Measurements from ENCODE around the gene ZFAND3. TPM values are rescaled to one million over a fixed set of nuclear protein-coding genes. Genes with fewer than 3 reads are reported as not detected.

ZFAND3 gene
- polyA plus RNA-seq, 3 donors, result 11.5 to 21.1 (median 11.7) TPM

DNA sequence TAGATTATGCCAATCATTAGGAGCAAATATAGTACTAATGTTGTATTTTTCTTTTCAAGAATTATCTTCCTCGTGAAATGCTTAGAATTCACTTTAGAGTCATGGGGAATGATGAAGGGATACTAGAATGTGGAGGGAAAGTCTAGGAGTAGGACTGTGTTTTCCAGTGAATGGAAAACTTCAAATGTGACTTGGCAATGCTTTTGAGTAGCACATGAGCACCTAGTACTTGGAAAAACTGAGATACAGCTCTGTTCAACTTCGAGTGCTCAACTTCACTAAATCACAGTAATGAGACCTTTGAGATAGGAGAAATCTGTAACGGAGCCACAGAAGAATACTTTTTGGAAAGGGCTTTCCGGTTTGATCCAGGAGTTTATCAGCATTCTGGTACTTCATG is 272.9 kb downstream of the ZFAND3 start:
- Histone ChIP-seq H4K20me1 (ENCODE audit: insufficient read depth, low read length) (peaks cover 99% of the 10 kb centered on the region), H3K9me3 (replicated peaks in 1 of 2; ENCODE audit: control insufficient read depth in 1 of 2, insufficient read depth in 1 of 2, low read length in 2 of 2) (no peaks in the 10 kb centered on the region), H3K27me3 (ENCODE audit: control insufficient read depth in 2 of 2, insufficient read depth in 2 of 2, low read length in 2 of 2) (no peaks in the 10 kb centered on the region), H3K4me1 (ENCODE audit: control insufficient read depth in 1 of 2, insufficient read depth in 2 of 2, low read length in 2 of 2) (no peaks in the 10 kb centered on the region), H3K27ac (ENCODE audit: low read depth in 1 of 2, low read length in 2 of 2) (no peak overlapping the region), H2AFZ (ENCODE audit: insufficient read depth, low read depth, low read length, poor library complexity, severe bottlenecking) (no peak overlapping the region), H3K9ac (ENCODE audit: insufficient read depth, low read length, poor library complexity, severe bottlenecking) (no peak overlapping the region), H3K4me3 (replicated peaks in 1 of 3; ENCODE audit: low read depth in 2 of 3, low read length in 3 of 3) (no peak overlapping the region), H3K79me2 (ENCODE audit: insufficient read depth, low read length) (peaks cover 4% of the 10 kb centered on the region), H3K36me3 (replicated peaks in 1 of 2; ENCODE audit: control insufficient read depth in 1 of 2, insufficient read depth in 2 of 2, low read length in 2 of 2) (peaks cover 0 to 17% of the 10 kb centered on the region in 2 donors), H3K4me2 (replicated peaks; ENCODE audit: extremely low read depth, low read length, poor library complexity, severe bottlenecking) (no peak overlapping the region)
- no peaks in the 10 kb centered on the region for H3K9me3 Mint-ChIP-seq
- peaks cover 17 to 32% of the 10 kb centered on the region in 2 donors for H3K36me3 Mint-ChIP-seq
- H3K4me1 Mint-ChIP-seq, result peaks cover 14% of the 10 kb centered on the region
- 100% methylated on average over 1 of the region's 4 CpGs for WGBS (ENCODE audit: insufficient coverage)
- DNase-seq, result no peak
- TF ChIP-seq, protein P1, sequence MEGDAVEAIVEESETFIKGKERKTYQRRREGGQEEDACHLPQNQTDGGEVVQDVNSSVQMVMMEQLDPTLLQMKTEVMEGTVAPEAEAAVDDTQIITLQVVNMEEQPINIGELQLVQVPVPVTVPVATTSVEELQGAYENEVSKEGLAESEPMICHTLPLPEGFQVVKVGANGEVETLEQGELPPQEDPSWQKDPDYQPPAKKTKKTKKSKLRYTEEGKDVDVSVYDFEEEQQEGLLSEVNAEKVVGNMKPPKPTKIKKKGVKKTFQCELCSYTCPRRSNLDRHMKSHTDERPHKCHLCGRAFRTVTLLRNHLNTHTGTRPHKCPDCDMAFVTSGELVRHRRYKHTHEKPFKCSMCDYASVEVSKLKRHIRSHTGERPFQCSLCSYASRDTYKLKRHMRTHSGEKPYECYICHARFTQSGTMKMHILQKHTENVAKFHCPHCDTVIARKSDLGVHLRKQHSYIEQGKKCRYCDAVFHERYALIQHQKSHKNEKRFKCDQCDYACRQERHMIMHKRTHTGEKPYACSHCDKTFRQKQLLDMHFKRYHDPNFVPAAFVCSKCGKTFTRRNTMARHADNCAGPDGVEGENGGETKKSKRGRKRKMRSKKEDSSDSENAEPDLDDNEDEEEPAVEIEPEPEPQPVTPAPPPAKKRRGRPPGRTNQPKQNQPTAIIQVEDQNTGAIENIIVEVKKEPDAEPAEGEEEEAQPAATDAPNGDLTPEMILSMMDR (IDR thresholded peaks at IDR 0.05), result no peak
- intact Hi-C loops (cut with micrococcal nuclease), result loop anchor here in 1 of 2 donors (5.0 kb wide), 1 partner anchor 230 kb away; no protein-coding TSS in a partner anchor
- no peaks in the 10 kb centered on the region for H3K27me3 Mint-ChIP-seq (ENCODE audit: low read depth in 3 of 3)
- H3K27ac Mint-ChIP-seq, result no peak overlapping the region
- no peak overlapping the region for H3K4me3 Mint-ChIP-seq

- Histone ChIP-seq H3K9me3 (replicated peaks in 1 of 2; ENCODE audit: control insufficient read depth in 1 of 2, insufficient read depth in 1 of 2, low read length in 2 of 2) (no peaks in the 10 kb centered on the region), H3K79me2 (ENCODE audit: insufficient read depth, low read length) (peaks cover 4% of the 10 kb centered on the region), H3K4me1 (ENCODE audit: control insufficient read depth in 1 of 2, insufficient read depth in 2 of 2, low read length in 2 of 2) (no peaks in the 10 kb centered on the region), H3K27me3 (ENCODE audit: control insufficient read depth in 2 of 2, insufficient read depth in 2 of 2, low read length in 2 of 2) (no peaks in the 10 kb centered on the region), H3K27ac (ENCODE audit: low read depth in 1 of 2, low read length in 2 of 2) (no peak overlapping the region), H2AFZ (ENCODE audit: insufficient read depth, low read depth, low read length, poor library complexity, severe bottlenecking) (no peak overlapping the region), H4K20me1 (ENCODE audit: insufficient read depth, low read length) (peaks cover 99% of the 10 kb centered on the region), H3K36me3 (replicated peaks in 1 of 2; ENCODE audit: control insufficient read depth in 1 of 2, insufficient read depth in 2 of 2, low read length in 2 of 2) (peaks cover 0 to 12% of the 10 kb centered on the region in 2 donors), H3K4me3 (replicated peaks in 1 of 3; ENCODE audit: low read depth in 2 of 3, low read length in 3 of 3) (no peak overlapping the region), H3K4me2 (replicated peaks; ENCODE audit: extremely low read depth, low read length, poor library complexity, severe bottlenecking) (no peak overlapping the region), H3K9ac (ENCODE audit: insufficient read depth, low read length, poor library complexity, severe bottlenecking) (no peak overlapping the region)
- H3K36me3 Mint-ChIP-seq, result peaks cover 15 to 30% of the 10 kb centered on the region in 2 donors
- no peaks in the 10 kb centered on the region for H3K9me3 Mint-ChIP-seq
- no peaks in the 10 kb centered on the region for H3K27me3 Mint-ChIP-seq (ENCODE audit: low read depth in 3 of 3)
- no peak for DNase-seq
- H3K27ac Mint-ChIP-seq, result no peak overlapping the region
- peaks cover 11% of the 10 kb centered on the region for H3K4me1 Mint-ChIP-seq
- no peak overlapping the region for H3K4me3 Mint-ChIP-seq
- TF ChIP-seq, protein P1 (IDR thresholded peaks at IDR 0.05), result no peak
- intact Hi-C loops (cut with micrococcal nuclease), result loop anchor here in 1 of 2 donors (5.0 kb wide), 1 partner anchor 229 kb away; no protein-coding TSS in a partner anchor
Observed at GRCh38 chr6:38092964-38093363, 273.4 kb downstream of the ZFAND3 start.

All from CD14-positive monocyte (primary cell).